CD14-positive monocyte (primary cell): ENCODE measurements around the gene WWOX. TPM values are rescaled to one million over a fixed set of nuclear protein-coding genes. Genes with fewer than 3 reads are reported as not detected.
A peak's percentile ranks its signal among the peaks of the same experiment; 100 is the strongest.

Source experiments
- DNase-seq, 3 donors: peaks; one replicate each; pipeline ENCODE4 v3.0.0-alpha.2; 2011 to 2022
- H2AFZ ChIP-seq: 2 replicates; pipeline ENCODE4 v1.6.0; 2012; ENCODE audit warnings: mild to moderate bottlenecking, low read depth, low read length, inconsistent platforms; ENCODE audit not compliant: insufficient read depth, poor library complexity, severe bottlenecking
- H3K27ac ChIP-seq, 2 donors: 1 replicate in 1 of 2; 2 replicates in 1 of 2; pipeline ENCODE4 v1.5.1; 2012 to 2013; ENCODE audit warnings: low read length in 2 of 2, control low read depth in 1 of 2, inconsistent platforms in 1 of 2, low read depth in 1 of 2, mild to moderate bottlenecking in 1 of 2
- H3K27me3 ChIP-seq, 2 donors: one replicate each; pipeline versions ENCODE4 v1.6.0 to v1.6.1; 2011 to 2013; ENCODE audit warnings: low read length in 2 of 2; ENCODE audit not compliant: control insufficient read depth in 2 of 2, insufficient read depth in 2 of 2
- H3K36me3 ChIP-seq, 2 donors: replicated peaks in 1 of 2; 1 replicate in 1 of 2; 2 replicates in 1 of 2; pipeline versions ENCODE4 v1.5.1 to v1.6.1; 2012 to 2013; ENCODE audit warnings: low read length in 2 of 2, control low read depth in 1 of 2, inconsistent platforms in 1 of 2, mild to moderate bottlenecking in 1 of 2; ENCODE audit not compliant: insufficient read depth in 2 of 2, control insufficient read depth in 1 of 2
- H3K4me1 ChIP-seq, 2 donors: 1 replicate in 1 of 2; 2 replicates in 1 of 2; pipeline versions ENCODE4 v1.5.1 to v1.6.1; 2012 to 2013; ENCODE audit warnings: low read length in 2 of 2, control low read depth in 1 of 2, inconsistent platforms in 1 of 2, mild to moderate bottlenecking in 1 of 2, moderate library complexity in 1 of 2; ENCODE audit not compliant: insufficient read depth in 2 of 2, control insufficient read depth in 1 of 2
- H3K4me2 ChIP-seq: replicated peaks from 2 replicates; pipeline ENCODE3; 2012; ENCODE audit warnings: low read length, moderate library complexity, mild to moderate bottlenecking; ENCODE audit not compliant: poor library complexity, severe bottlenecking; ENCODE audit errors: extremely low read depth
- H3K4me3 ChIP-seq, 3 experiments: fragments of 200-600 bp in 1 of 3; sonication (generic) in 1 of 3; replicated peaks in 1 of 3; 1 replicate in 2 of 3; 2 replicates in 1 of 3; pipeline ENCODE4 v1.5.1; 2011 to 2013; ENCODE audit warnings: low read length in 3 of 3, mild to moderate bottlenecking in 3 of 3, control low read depth in 2 of 3, low read depth in 2 of 3, inconsistent platforms in 1 of 3, moderate library complexity in 1 of 3
- H3K79me2 ChIP-seq: 2 replicates; pipeline ENCODE4 v1.6.0; 2012; ENCODE audit warnings: mild to moderate bottlenecking, control low read depth, inconsistent platforms, low read length, moderate library complexity; ENCODE audit not compliant: insufficient read depth
- H3K9ac ChIP-seq: 2 replicates; pipeline ENCODE4 v1.6.0; 2017; ENCODE audit warnings: low read length, mild to moderate bottlenecking; ENCODE audit not compliant: insufficient read depth, poor library complexity, severe bottlenecking
- H3K9me3 ChIP-seq, 2 donors: replicated peaks in 1 of 2; 1 replicate in 1 of 2; 2 replicates in 1 of 2; pipeline versions ENCODE4 v1.5.1 to v1.6.1; 2012 to 2013; ENCODE audit warnings: low read length in 2 of 2, control low read depth in 1 of 2; ENCODE audit not compliant: control insufficient read depth in 1 of 2, insufficient read depth in 1 of 2
- H4K20me1 ChIP-seq: 2 replicates; pipeline ENCODE4 v1.6.0; 2012; ENCODE audit warnings: mild to moderate bottlenecking, low read length, control low read depth, moderate library complexity; ENCODE audit not compliant: insufficient read depth
- H3K27ac Mint-ChIP-seq, 7 donors: one replicate each; pipeline ENCODE4 v1.8.0; 2020; ENCODE audit warnings: mild to moderate bottlenecking in 7 of 7, mixed read lengths in 7 of 7, moderate library complexity in 6 of 7, inconsistent platforms in 2 of 7
- H3K27me3 Mint-ChIP-seq, 3 donors: one replicate each; pipeline ENCODE4 v1.8.0; 2021 to 2022; ENCODE audit warnings: low read depth in 3 of 3, mild to moderate bottlenecking in 3 of 3, mixed read lengths in 3 of 3, moderate library complexity in 3 of 3, inconsistent platforms in 1 of 3
- H3K36me3 Mint-ChIP-seq, 2 donors: one replicate each; pipeline ENCODE4 v1.8.0; 2020; ENCODE audit warnings: mixed read lengths in 2 of 2, inconsistent platforms in 1 of 2, mild to moderate bottlenecking in 1 of 2
- H3K4me1 Mint-ChIP-seq: one replicate; pipeline ENCODE4 v1.8.0; 2020; ENCODE audit warnings: mild to moderate bottlenecking, mixed read lengths
- H3K4me3 Mint-ChIP-seq, 2 donors: one replicate each; pipeline ENCODE4 v1.8.0; 2020; ENCODE audit warnings: mild to moderate bottlenecking in 2 of 2, mixed read lengths in 2 of 2, moderate library complexity in 1 of 2
- H3K9me3 Mint-ChIP-seq, 7 donors: one replicate each; pipeline ENCODE4 v1.8.0; 2020 to 2022; ENCODE audit warnings: mixed read lengths in 7 of 7, mild to moderate bottlenecking in 6 of 7, moderate library complexity in 6 of 7, inconsistent platforms in 2 of 7
- CTCF ChIP-seq: fragments of 200-600 bp; IDR thresholded peaks from one replicate; pipeline ENCODE4 v1.8.0; 2022; ENCODE audit warnings: antibody characterized with exemption, mild to moderate bottlenecking
- WGBS: methylation state at CpG from one replicate; pipeline ENCODE4 v1.1.5; 2013; ENCODE audit warnings: missing lambda C conversion rate; ENCODE audit not compliant: insufficient coverage; 5-methylcytosine and 5-hydroxymethylcytosine counted together
- intact Hi-C, 2 donors: fragments of 100-400 bp; cut with micrococcal nuclease; formaldehyde crosslinking; loops; one replicate each; pipeline versions ENCODE4 v1.15.0 to v1.15.1; 2023
- polyA plus RNA-seq, 3 donors: library from polyadenylated mRNA; depleted of rRNA in 1 of 3; unstranded in 2 of 3; stranded (reverse) in 1 of 3; fragments of 300-500 nt in 2 of 3; fragments of >200 nt in 1 of 3; fragmentation: Illumina TruSeq in 2 of 3; gene quantifications; 1 replicate in 2 of 3; 2 replicates in 1 of 3; pipeline ENCODE4 v1.2.3, GENCODE V29; 2012 to 2021

Gene WWOX
- polyA plus RNA-seq, 3 donors, result 4.0 to 7.0 (median 6.3) TPM

DNA sequence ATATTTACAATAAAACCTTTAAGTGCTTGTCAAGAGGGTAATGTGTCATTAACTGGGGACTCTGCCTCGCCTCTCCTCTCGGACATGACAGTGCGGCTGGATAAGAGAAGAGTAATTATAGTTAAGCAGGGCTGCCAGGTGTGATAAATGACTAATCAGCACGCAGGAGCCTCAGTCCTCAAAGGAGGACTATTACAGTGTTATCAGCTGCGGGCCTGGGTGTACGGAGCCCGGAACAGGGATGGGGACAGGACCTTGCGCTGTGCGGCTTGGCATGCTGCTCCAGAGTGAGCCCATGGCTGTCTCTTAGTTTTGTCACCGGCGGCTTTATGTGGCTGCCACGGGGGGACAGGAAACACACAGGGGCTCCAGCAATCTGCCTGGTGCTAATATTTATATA, 893.9 kb downstream of the WWOX start:
- H3K9ac ChIP-seq, result no peak overlapping the region
- intact Hi-C loops, result no loop called here
- DNase-seq, result no peak
- no peak overlapping the region for H2AFZ ChIP-seq
- no peaks in the 10 kb centered on the region for H3K4me1 ChIP-seq
- H3K27me3 ChIP-seq, result no peaks in the 10 kb centered on the region
- H4K20me1 ChIP-seq, result no peaks in the 10 kb centered on the region
- TF ChIP-seq CTCF, result no peak
- no peak overlapping the region for H3K27ac ChIP-seq
- no peaks in the 10 kb centered on the region for H3K79me2 ChIP-seq
- H3K36me3 ChIP-seq, result no peaks in the 10 kb centered on the region
- Mint-ChIP-seq H3K9me3 (no peaks in the 10 kb centered on the region), H3K4me1 (peaks cover 3% of the 10 kb centered on the region), H3K27ac (no peak overlapping the region), H3K4me3 (no peak overlapping the region), H3K36me3 (no peaks in the 10 kb centered on the region), H3K27me3 (peaks cover 0 to 3% (median 2%) of the 10 kb centered on the region in 3 donors)
- WGBS, result 85% methylated on average over 9 of the region's 12 CpGs
- H3K4me2 ChIP-seq, result no peak overlapping the region
- no peaks in the 10 kb centered on the region for H3K9me3 ChIP-seq
- no peak overlapping the region for H3K4me3 ChIP-seq

DNA sequence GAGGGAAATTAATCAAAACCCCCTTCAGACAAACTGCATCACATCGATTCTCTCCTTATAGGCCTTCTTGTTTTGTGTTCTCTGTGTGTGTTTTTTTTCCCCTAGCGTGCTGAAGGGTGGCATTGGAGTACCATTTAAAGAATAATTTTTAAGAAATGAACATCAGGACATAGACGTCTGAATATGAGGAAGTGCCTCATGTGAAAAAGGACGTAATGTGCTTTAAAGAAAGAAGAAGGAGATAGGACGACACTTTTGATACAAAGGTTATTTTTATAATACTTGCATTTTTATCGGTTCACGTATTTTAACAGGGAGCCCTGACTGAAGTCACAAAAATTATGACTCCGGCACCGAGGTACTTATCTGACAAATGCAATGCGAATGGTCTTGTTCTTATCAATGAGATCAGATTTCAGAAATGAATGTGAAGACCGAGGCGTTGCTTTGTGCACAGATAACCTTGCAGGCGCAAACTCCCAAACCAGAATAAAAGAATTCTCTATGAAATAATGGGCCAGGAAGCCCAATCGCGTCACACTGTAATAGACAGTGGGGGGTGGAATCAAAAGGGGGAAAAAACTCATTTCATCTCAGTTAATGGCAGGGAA, 894.8 kb downstream of the WWOX start:
- TF ChIP-seq CTCF, result no peak
- H3K4me1 Mint-ChIP-seq, result peaks cover 3% of the 10 kb centered on the region
- Histone ChIP-seq H3K27ac (no peak overlapping the region), H3K79me2 (no peaks in the 10 kb centered on the region), H4K20me1 (no peaks in the 10 kb centered on the region), H3K36me3 (no peaks in the 10 kb centered on the region), H3K9ac (no peak overlapping the region), H3K27me3 (no peaks in the 10 kb centered on the region), H3K4me2 (no peak overlapping the region), H3K4me1 (no peaks in the 10 kb centered on the region), H2AFZ (no peak overlapping the region), H3K9me3 (no peaks in the 10 kb centered on the region), H3K4me3 (no peak overlapping the region)
- 75% methylated on average over 6 of the region's 15 CpGs for WGBS
- no peaks in the 10 kb centered on the region for H3K36me3 Mint-ChIP-seq
- no peaks in the 10 kb centered on the region for H3K9me3 Mint-ChIP-seq
- no peak overlapping the region for H3K4me3 Mint-ChIP-seq
- no peak for DNase-seq
- H3K27me3 Mint-ChIP-seq, result peaks cover 0 to 3% (median 2%) of the 10 kb centered on the region in 3 donors
- H3K27ac Mint-ChIP-seq, result peak overlapping the region in 1 of 7 donors; percentile 27
- intact Hi-C loops, result no loop called here
